ENCODE results near the gene NTSR2. TPM values are rescaled to one million over a fixed set of nuclear protein-coding genes. Genes with fewer than 3 reads are reported as not detected.

Gene NTSR2
- total and polyA plus RNA-seq, 12 donors, result 0.10 to 0.15 TPM; not detected in 10

GRCh38 chr2:11612553-11613215 is 57.3 kb downstream of the NTSR2 start:
- H3K27ac ChIP-seq, result peak overlapping the region in 1 of 10 donors; percentile 51
- no peak for DNase-seq
- H3K27me3 ChIP-seq, result no peaks in the 10 kb centered on the region
- ATAC-seq, result peak in 2 of 8 donors; percentile 12 to 16
- intact Hi-C loops (cut with DNase I), result no loop called here
- H3K4me1 ChIP-seq, result no peaks in the 10 kb centered on the region
- WGBS, 2 donors, result 90 to 94% methylated on average over 20 of the region's 20 CpGs
- H3K4me3 ChIP-seq, result no peak overlapping the region
- TF ChIP-seq CTCF (IDR thresholded peaks at IDR 0.05), result no peak
- peaks cover 0 to 33% (median 0%) of the 10 kb centered on the region in 9 donors for H3K36me3 ChIP-seq
- H3K9me3 ChIP-seq, result no peaks in the 10 kb centered on the region

GRCh38 chr2:11611251-11611650 is 58.7 kb downstream of the NTSR2 start:
- TF ChIP-seq CTCF (IDR thresholded peaks at IDR 0.05), result no peak
- ATAC-seq, result peak in 1 of 8 donors; percentile 15
- 95 to 96% methylated on average over 5 of the region's 5 CpGs for WGBS, 2 donors

GRCh38 chr2:11610624-11611242 is 59.3 kb downstream of the NTSR2 start:
- DNase-seq (no peak), ATAC-seq (peak in 2 of 8 donors; percentile 15 to 27)
- no peaks in the 10 kb centered on the region for H3K9me3 ChIP-seq
- no peak overlapping the region for H3K27ac ChIP-seq
- intact Hi-C loops (cut with DNase I), result no loop called here
- TF ChIP-seq CTCF (IDR thresholded peaks at IDR 0.05), result no peak
- no peaks in the 10 kb centered on the region for H3K27me3 ChIP-seq
- 96 to 97% methylated on average over 38 of the region's 38 CpGs for WGBS, 2 donors
- H3K4me1 ChIP-seq, result no peaks in the 10 kb centered on the region
- peaks cover 0 to 19% (median 0%) of the 10 kb centered on the region in 9 donors for H3K36me3 ChIP-seq
- no peak overlapping the region for H3K4me3 ChIP-seq

More at GRCh38 chr2:11611251-11611650, 58.7 kb downstream of the NTSR2 start:
- peaks cover 0 to 22% (median 0%) of the 10 kb centered on the region in 9 donors for H3K36me3 ChIP-seq
- H3K4me3 ChIP-seq, result no peak overlapping the region
- no peak overlapping the region for H3K27ac ChIP-seq
- no peaks in the 10 kb centered on the region for H3K4me1 ChIP-seq
- DNase-seq, result no peak
- no peaks in the 10 kb centered on the region for H3K9me3 ChIP-seq
- intact Hi-C loops (cut with DNase I), result no loop called here
- H3K27me3 ChIP-seq, result no peaks in the 10 kb centered on the region

Other genes starting within 250 kb of the NTSR2 start
- 10 to 100 TPM; 11.3 to 18.6 (median 14.6) TPM for gene E2F6, start 204.0 kb downstream of the NTSR2 start, total RNA-seq
- 10 to 100 TPM in 1 of 2 donors, 1 to 10 TPM in 1; 8.1 to 10.1 TPM for gene E2F6, start 204.0 kb downstream of the NTSR2 start, polyA plus RNA-seq
- gene GREB1, start 136.2 kb downstream of the NTSR2 start, total RNA-seq, result 10 to 100 TPM in 2 of 10 donors, 1 to 10 TPM in 8; 5.2 to 15.6 (median 8.0) TPM
- gene GREB1, start 136.2 kb downstream of the NTSR2 start, polyA plus RNA-seq, result 1 to 10 TPM; 1.2 to 6.0 TPM
- gene LPIN1, start 76.4 kb upstream of the NTSR2 start, total RNA-seq, result 10 to 100 TPM; 28.0 to 61.0 (median 34.9) TPM
- gene LPIN1, start 76.4 kb upstream of the NTSR2 start, polyA plus RNA-seq, result 10 to 100 TPM; 18.9 to 26.9 TPM